ENCODE data around the gene DHDH.
"Not testable (repeated sequence)": the region's sequence is repeated elsewhere in the genome, so short reads cannot be mapped to it uniquely, and the experiment has no call there.

The DHDH gene

DNA sequence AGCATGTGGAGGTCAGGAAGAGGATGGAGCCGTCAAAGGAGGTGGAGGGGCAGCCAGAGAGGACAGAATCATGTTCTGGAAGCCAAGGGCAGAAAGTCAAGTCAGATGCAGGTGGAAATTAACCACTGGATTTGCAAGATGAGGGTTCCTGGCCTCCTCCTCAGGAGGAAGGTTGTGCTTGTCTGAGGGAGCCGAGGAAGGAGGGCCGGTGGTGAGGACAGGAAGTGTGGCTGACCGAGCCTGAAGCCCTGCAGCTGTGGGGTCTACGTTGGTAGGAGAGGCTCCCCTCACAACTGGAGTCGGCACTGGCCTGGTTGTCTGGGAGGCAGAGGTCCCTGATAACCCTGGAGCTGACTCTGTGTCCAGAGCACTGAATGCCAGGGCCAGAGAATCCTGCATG, 15.4 kb upstream of the DHDH start:
- no peak for DNase-seq (ENCODE audit: low read depth)

GRCh38 chr19:48918801-48919247, 14.7 kb upstream of the DHDH start:
- DNase-seq (ENCODE audit: low read depth) = no peak

DNA sequence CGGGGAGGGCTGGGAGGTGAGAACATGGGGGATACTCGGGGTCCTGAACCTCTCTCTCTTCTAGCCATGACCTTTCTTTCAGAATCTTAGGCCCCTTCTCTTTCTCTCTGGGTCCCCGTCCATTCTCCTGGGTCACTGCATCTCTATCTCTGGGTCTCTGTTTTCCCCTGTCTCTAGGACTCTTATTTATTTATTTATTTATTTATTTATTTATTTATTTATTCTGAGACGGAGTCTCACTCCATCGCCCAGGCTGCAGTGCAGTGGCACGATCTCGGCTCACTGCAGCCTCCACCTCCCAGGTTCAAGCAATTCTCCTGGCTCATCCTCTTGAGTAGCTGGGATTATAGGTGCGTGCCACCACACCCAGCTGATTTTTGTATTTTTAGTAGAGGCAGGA, 14.2 kb upstream of the DHDH start:
- DNase-seq (ENCODE audit: low read depth) = not testable (repeated sequence)

DNA sequence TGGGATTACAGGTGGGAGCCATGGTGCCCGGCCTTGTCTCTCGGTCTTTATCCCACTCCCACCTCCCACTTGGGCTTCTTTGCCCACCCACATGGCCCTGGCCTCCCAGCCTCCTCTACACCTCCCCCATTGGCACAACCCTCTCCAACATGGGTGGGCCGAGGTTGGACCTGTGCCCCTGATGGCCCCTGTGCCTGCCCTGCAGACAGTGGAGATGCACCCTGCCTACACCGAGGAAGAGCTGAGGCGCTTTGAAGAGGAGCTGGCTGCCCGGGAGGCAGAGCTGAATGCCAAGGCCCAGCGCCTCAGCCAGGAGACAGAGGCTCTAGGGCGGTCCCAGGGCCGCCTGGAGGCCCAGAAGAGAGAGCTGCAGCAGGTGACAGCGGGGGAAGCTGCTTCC, 12.6 kb upstream of the DHDH start:
- DNase-seq (ENCODE audit: low read depth) = no peak

GRCh38 chr19:48921721-48922500, 11.6 kb upstream of the DHDH start:
- DNase-seq (ENCODE audit: low read depth) = no peak

DNA sequence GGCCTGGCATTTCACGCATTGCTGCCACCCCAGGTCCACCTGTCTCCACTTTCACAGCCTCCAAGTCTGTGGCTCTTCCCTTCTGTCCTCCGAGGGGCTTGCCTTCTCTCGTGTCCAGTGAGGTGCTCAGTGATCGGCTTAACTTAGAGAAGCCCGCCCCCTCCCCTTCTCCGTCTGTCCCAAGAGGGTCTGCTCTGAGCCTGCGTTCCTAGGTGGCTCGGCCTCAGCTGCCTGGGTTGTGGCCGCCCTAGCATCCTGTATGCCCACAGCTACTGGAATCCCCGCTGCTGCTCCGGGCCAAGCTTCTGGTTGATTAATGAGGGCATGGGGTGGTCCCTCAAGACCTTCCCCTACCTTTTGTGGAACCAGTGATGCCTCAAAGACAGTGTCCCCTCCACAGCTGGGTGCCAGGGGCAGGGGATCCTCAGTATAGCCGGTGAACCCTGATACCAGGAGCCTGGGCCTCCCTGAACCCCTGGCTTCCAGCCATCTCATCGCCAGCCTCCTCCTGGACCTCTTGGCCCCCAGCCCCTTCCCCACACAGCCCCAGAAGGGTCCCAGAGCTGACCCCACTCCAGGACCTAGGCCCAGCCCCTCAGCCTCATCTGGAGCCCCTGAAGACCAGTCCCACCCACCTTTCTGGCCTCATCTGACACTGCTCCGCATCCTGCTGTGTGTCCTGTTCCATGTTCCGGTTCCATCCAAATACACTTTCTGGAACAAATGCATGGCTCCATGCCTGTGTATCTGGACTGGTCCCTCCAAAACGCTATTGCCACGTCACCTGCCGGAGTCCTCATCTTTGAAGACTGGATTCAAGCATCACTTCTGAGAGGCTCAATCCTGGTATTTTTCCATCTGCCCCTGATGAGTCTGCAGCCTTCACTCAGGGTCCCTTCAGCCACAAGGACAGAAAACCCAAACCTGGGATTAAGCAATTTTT, 10.7 kb upstream of the DHDH start:
- no peak for DNase-seq (ENCODE audit: low read depth)

GRCh38 chr19:48925240-48925843, 8.2 kb upstream of the DHDH start:
- DNase-seq (ENCODE audit: low read depth) = peak; percentile 82

GRCh38 chr19:48925890-48926289, 7.6 kb upstream of the DHDH start:
- DNase-seq (ENCODE audit: low read depth) = not testable (repeated sequence)

DNA sequence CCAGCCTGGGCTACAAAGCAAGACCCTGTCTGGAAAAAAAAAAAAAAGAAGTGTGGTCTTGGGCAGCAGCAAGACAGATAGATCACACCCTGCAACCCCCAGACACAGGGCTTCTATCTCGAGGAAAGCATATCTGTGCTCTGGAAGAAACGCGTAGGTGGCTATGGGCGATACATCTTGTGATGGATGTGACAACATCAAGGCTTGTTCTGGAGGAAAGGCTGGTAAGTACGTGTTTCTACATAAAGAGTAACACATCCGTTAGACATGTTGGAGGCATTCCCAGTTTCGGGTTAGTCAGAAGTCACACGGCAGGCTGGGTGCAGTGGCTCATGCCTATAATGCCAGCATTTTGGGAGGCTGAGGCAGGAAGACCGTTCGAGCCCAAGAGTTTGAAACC, 6.6 kb upstream of the DHDH start:
- peak; percentile 96 for DNase-seq (ENCODE audit: low read depth)

DNA sequence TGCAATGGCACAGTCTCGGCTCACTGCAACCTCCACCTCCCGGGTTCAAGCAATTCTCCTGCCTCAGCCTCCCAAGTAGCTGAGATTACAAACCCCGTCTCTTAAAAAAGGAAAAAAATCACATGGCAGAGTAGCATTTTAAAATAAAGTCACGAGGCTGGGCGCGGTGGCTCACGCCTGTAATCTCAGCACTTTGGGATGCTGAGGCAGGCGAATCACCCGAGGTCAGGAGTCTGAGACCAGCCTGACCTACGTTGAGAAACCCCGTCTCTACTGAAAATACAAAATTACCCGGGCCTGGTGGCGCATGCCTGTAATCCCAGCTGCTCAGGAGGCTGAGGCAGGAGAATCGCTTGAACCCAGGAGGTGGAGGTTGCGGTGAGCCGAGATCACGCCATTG, 5.8 kb upstream of the DHDH start:
- not testable (repeated sequence) for DNase-seq (ENCODE audit: low read depth)

DNA sequence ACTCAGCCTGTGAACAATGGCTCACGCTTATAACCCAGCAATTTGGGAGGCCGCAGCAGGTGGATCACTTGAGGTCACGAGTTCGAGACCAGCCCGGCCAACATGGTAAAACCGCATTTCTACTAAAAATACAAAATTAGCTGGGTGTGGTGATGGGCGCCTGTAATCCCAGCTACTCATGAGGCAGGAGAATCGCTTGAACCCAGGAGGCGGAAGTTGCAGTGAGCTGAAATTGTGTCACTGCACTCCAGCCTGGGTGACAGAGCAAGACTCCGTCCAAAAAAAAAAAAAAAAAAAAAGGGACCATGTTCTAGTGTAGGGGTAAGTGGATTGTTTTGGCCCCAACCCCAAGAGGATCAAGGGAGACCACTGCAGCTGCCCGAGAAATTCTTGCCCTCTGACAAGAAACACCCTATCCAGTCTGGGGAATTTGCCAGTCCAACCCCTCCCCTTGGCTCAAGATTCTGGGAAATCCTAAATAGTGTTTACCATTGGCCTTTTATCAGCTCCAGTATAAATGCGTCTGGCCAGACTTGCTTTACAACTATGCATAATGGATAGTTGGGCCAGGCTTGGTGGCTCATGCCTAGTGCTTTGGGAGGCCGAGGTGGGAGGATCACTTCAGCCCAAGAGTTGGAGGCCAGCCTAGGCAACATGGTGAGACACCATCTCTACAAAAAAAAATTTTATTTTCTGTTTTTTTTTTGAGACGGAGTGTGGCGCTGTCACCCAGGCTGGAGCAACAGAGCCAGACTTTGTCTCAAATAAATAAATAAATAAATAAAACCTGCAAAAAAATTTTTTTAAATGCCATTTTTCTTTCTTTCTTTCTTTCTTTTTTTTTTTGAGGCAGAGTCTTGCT, 5.1 kb upstream of the DHDH start:
- DNase-seq (ENCODE audit: low read depth) = no peak

DNA sequence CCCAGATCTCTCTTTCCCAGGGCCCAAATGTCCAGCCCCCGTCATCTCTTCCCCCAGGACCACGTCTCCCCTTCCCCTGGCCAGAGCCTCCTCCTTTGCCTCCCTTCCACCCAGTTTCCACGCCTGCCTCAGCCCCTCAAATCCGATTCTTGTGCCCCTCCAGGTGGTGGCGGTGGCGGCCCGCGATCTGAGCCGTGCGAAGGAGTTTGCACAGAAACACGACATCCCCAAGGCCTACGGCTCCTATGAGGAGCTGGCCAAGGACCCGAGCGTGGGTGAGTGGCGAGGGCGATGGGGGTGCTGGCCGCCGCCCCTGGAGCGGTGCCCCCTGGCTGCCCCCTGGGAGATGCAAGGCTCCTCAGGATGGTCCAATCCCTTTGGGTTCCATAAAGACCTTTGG, 1.3 kb downstream of the DHDH start:
- DNase-seq (ENCODE audit: low read depth) = no peak

DNA sequence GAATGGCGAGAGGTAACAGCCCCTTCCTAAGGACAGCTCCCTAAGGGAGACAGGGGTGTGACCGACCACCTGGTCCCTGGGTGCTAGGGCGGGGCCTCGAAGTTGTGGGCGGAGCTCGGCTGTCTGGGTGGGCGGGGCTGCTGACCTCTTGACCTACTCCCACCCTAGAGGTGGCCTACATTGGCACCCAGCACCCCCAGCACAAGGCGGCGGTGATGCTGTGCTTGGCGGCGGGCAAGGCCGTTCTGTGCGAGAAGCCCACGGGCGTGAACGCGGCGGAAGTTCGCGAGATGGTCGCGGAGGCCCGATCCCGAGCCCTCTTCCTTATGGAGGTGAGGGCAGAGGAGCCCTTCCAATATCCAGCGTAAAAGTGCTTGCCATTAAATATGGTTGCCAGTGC, 2.4 kb downstream of the DHDH start:
- DNase-seq (ENCODE audit: low read depth) = no peak

GRCh38 chr19:48938256-48938655, 4.8 kb downstream of the DHDH start:
- DNase-seq (ENCODE audit: low read depth) = no peak

DNA sequence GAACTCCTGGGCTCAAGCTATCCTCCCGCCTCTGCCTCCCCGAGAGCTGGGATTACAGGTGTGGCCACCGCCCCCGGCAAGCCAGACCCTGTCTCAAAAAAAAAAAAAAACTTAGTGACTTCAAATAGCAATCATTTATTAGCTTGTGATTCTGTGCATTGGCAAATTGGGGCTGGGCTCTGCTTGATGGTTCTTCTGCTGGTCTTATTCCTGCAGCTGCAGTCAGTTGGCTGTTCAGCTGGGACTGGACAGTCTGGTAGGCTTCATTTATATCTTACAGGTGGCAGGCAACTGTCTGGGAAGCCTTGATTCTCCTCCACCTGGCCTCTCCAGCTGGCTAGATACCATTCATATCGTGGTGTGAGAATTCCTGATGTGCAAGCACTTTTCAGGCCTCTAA, 7.4 kb downstream of the DHDH start:
- no peak for DNase-seq (ENCODE audit: low read depth)

DNA sequence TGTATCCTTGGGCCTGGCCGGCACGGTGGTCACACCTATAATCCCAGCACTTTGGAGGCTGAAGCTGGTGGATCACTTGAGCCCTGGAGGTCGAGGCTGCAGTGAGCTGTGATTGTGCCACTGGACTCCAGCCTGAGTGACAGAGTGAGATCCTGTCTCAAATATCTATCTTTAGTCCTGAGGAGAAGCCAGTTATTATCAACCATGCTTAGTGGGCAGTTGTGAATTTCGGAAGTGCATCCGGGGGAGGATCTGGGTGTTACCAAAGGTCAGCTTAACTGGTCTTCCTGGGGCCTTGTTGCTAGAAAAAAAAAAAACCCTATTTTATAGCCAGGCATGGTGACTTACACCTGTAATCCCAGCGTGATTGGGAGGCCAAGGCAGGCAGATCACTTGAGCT, 9.6 kb downstream of the DHDH start:
- no peak for DNase-seq (ENCODE audit: low read depth)

GRCh38 chr19:48945415-48945814, 11.9 kb downstream of the DHDH start:
- no peak for DNase-seq (ENCODE audit: low read depth)

GRCh38 chr19:48945817-48946216, 12.3 kb downstream of the DHDH start:
- no peak for DNase-seq (ENCODE audit: low read depth)

- no peak for DNase-seq (ENCODE audit: low read depth)
These were observed 13.2 kb downstream of the DHDH start for GRCh38 chr19:48946463-48947257.

DNA sequence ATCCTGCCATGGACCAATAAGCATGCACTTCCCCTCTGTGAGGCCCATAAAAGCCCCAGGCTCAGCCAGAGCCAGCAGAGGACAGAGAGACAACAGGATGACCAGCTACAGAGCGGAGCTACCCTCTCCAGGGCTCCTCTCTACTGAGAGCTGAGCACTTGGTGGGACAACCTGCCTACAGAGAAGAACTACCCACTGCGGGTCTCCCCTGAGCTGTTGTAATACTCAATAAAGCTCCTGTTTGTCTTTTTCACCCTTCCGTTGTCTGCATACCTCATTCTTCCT, 13.7 kb downstream of the DHDH start:
- no peak for DNase-seq (ENCODE audit: low read depth)

DNA sequence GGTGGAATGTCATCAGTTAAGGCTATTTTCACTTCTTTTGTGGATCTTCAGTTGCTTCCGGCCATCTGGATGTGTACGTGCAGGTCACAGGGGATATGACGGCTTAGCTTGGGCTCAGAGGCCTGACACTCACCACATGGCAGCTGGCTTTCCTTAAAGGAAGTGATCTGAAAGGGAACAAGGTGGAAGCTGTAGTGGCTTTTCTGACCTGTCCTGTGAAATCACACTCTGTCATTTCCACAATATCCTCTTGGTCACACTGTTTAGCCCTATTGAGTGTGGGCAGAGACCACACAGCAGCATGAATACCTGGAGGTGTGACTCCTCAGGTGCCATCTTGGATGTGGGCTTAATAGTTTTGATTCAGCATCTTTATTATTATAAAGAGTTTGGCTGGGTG, 16.7 kb downstream of the DHDH start:
- DNase-seq (ENCODE audit: low read depth) = no peak

Data from iris pigment epithelial cell (primary cell).